WTC11 (cell line): ENCODE measurements around the gene TMUB2. TPM values are rescaled to one million over a fixed set of nuclear protein-coding genes. Genes with fewer than 3 reads are reported as not detected.

ENCODE experiments used
- ATAC-seq: fragments of 200-7000 bp; cut with Tn5 transposase; 2 replicates; pipeline ENCODE4 v1.10.0; 2021; ENCODE audit warnings: mild to moderate bottlenecking, moderate library complexity
- CTCF ChIA-PET: fragments of 300-600 bp; sonication (Branson Sonifier 250); formaldehyde crosslinking; loops from one replicate; lab custom pipeline; 2021; ENCODE audit warnings: antibody characterized with exemption; lab: Charles Lee
- POLR2A ChIA-PET: fragments of 350-600 bp; sonication (Branson Sonifier 250); formaldehyde crosslinking; loops from one replicate; lab custom pipeline; 2021; ENCODE audit warnings: antibody characterized with exemption; lab: Charles Lee
- DNase-seq: peaks from one replicate; pipeline ENCODE4 v3.0.0; 2021; ENCODE audit warnings: low spot score
- H3K27ac Mint-ChIP-seq: 2 replicates; pipeline ENCODE4 v1.8.0; 2021; ENCODE audit warnings: mixed read lengths
- H3K27me3 Mint-ChIP-seq: 2 replicates; pipeline ENCODE4 v1.8.0; 2021; ENCODE audit warnings: low read depth, mild to moderate bottlenecking, moderate library complexity, mixed read lengths
- H3K36me3 Mint-ChIP-seq: 2 replicates; pipeline ENCODE4 v1.8.0; 2021; ENCODE audit warnings: mixed read lengths
- H3K4me1 Mint-ChIP-seq: 2 replicates; pipeline ENCODE4 v1.8.0; 2022; ENCODE audit warnings: mixed read lengths
- H3K4me3 Mint-ChIP-seq: 2 replicates; pipeline ENCODE4 v1.8.0; 2021; ENCODE audit warnings: mild to moderate bottlenecking, moderate library complexity, mixed read lengths
- H3K9me3 Mint-ChIP-seq: 2 replicates; pipeline ENCODE4 v1.8.0; 2021; ENCODE audit warnings: mixed read lengths
- AR ChIP-seq: fragments of 250-450 bp; sonication (Bioruptor Pico); IDR thresholded peaks from 2 replicates; pipeline ENCODE4 v1.9.0; 2021; ENCODE audit warnings: mild to moderate bottlenecking
- ATF1 ChIP-seq: sonication (generic); formaldehyde crosslinking; IDR thresholded peaks from 2 replicates; pipeline ENCODE4 v1.8.1; 2023; ENCODE audit warnings: mild to moderate bottlenecking, moderate library complexity, missing genetic modification reagents
- ATF2 ChIP-seq: sonication (generic); formaldehyde crosslinking; IDR thresholded peaks from 2 replicates; pipeline ENCODE4 v1.8.1; 2022; ENCODE audit warnings: low read depth, missing genetic modification reagents, borderline replicate concordance
- CREM ChIP-seq: sonication (generic); formaldehyde crosslinking; IDR thresholded peaks from 2 replicates; pipeline ENCODE4 v1.8.1; 2022; ENCODE audit warnings: mild to moderate bottlenecking, missing genetic modification reagents, moderate library complexity
- GTF2I ChIP-seq: fragments of 250-450 bp; sonication (Bioruptor Pico); conservative IDR thresholded peaks from 2 replicates; pipeline ENCODE4 v1.4.0; 2021; ENCODE audit warnings: mild to moderate bottlenecking
- HMGA2 ChIP-seq: fragments of 250-450 bp; sonication (Bioruptor Pico); IDR thresholded peaks from 2 replicates; pipeline ENCODE4 v1.4.0; 2021; ENCODE audit warnings: mild to moderate bottlenecking, moderate library complexity
- HMGXB4 ChIP-seq: sonication (generic); formaldehyde crosslinking; IDR thresholded peaks from 2 replicates; pipeline ENCODE4 v1.8.1; 2023; ENCODE audit warnings: mild to moderate bottlenecking, moderate library complexity, missing genetic modification reagents
- IRF1 ChIP-seq: sonication (generic); formaldehyde crosslinking; IDR thresholded peaks from 2 replicates; pipeline ENCODE4 v1.8.0; 2023; ENCODE audit warnings: missing genetic modification reagents
- MAX ChIP-seq: sonication (generic); formaldehyde crosslinking; IDR thresholded peaks from 2 replicates; pipeline ENCODE4 v1.8.0; 2022; ENCODE audit warnings: mild to moderate bottlenecking, missing genetic modification reagents
- MYBL2 ChIP-seq: sonication (generic); formaldehyde crosslinking; IDR thresholded peaks from 2 replicates; pipeline ENCODE4 v1.8.1; 2023; ENCODE audit warnings: mild to moderate bottlenecking, moderate library complexity, missing genetic modification reagents
- TEAD1 ChIP-seq: sonication (generic); formaldehyde crosslinking; IDR thresholded peaks from 2 replicates; pipeline ENCODE4 v1.8.0; 2022; ENCODE audit warnings: mild to moderate bottlenecking, missing genetic modification reagents
- TEAD4 ChIP-seq: sonication (generic); formaldehyde crosslinking; IDR thresholded peaks from 2 replicates; pipeline ENCODE4 v1.8.0; 2022; ENCODE audit warnings: mild to moderate bottlenecking, missing genetic modification reagents
- ZNF219 ChIP-seq: sonication (generic); formaldehyde crosslinking; IDR thresholded peaks from 2 replicates; pipeline ENCODE4 v1.8.0; 2023; ENCODE audit warnings: missing genetic modification reagents, mild to moderate bottlenecking, borderline replicate concordance
- ZNF317 ChIP-seq: sonication (generic); formaldehyde crosslinking; IDR thresholded peaks from 2 replicates; pipeline ENCODE4 v1.8.1; 2023; ENCODE audit warnings: low read depth, mild to moderate bottlenecking, moderate library complexity, missing genetic modification reagents, borderline replicate concordance
- ZNF396 ChIP-seq: fragments of 250-450 bp; sonication (Bioruptor Pico); IDR thresholded peaks from 2 replicates; pipeline ENCODE4 v1.8.0; 2021; ENCODE audit warnings: mild to moderate bottlenecking, moderate library complexity, borderline replicate concordance
- ZNF416 ChIP-seq: fragments of 250-450 bp; sonication (Bioruptor Pico); IDR thresholded peaks from 2 replicates; pipeline ENCODE4 v1.9.0; 2021; ENCODE audit warnings: mild to moderate bottlenecking, inconsistent platforms
- ZNF425 ChIP-seq: fragments of 250-450 bp; sonication (Bioruptor Pico); conservative IDR thresholded peaks from 2 replicates; pipeline ENCODE4 v1.9.0; 2021; ENCODE audit warnings: mild to moderate bottlenecking
- ZNF512 ChIP-seq: sonication (generic); formaldehyde crosslinking; IDR thresholded peaks from 2 replicates; pipeline ENCODE4 v1.8.1; 2022; ENCODE audit warnings: missing genetic modification reagents, borderline replicate concordance
- total RNA-seq: library from RNA; stranded (reverse); gene quantifications from 3 replicates; pipeline ENCODE4 v1.2.3, GENCODE V29; 2021

TMUB2 gene
- total RNA-seq, 1 experiment from 2014 or later = 26.9 TPM

- POLR2A ChIA-PET = no interaction called here
- H3K4me1 Mint-ChIP-seq = peaks cover 25% of the 10 kb centered on the region
Measured at GRCh38 chr17:44197107-44197506, 10.3 kb downstream of the TMUB2 start.

GRCh38 chr17:44197980-44198720 lies 11.4 kb downstream of the TMUB2 start:
- ATAC-seq (no peak), DNase-seq (no peak)
- no peaks in the 10 kb centered on the region for H3K27me3 Mint-ChIP-seq
- ChIA-PET POLR2A (no interaction called here), CTCF (interaction anchor here (0.6 to 5.1 kb wide), 12 partner anchors 12 to 178 kb away, joined by 3 to 47 read pairs (median 4); partner anchors contain the start of genes ASB16, FAM171A2 and TMUB2)
- H3K36me3 Mint-ChIP-seq = peaks cover 38% of the 10 kb centered on the region
- peak overlapping the region; percentile 55 for H3K27ac Mint-ChIP-seq
- H3K9me3 Mint-ChIP-seq = no peaks in the 10 kb centered on the region
- peaks cover 15% of the 10 kb centered on the region for H3K4me1 Mint-ChIP-seq
- H3K4me3 Mint-ChIP-seq = peak overlapping the region; percentile 71
- no peak for TF ChIP-seq ZNF425 (CRISPR knock-in tag)
- no peak for TF ChIP-seq GTF2I
- TF ChIP-seq TEAD4 (CRISPR knock-in tag) = no peak
- TF ChIP-seq ZNF396 (CRISPR knock-in tag) = no peak
- TF ChIP-seq MYBL2 (CRISPR knock-in tag) = no peak
- no peak for TF ChIP-seq AR (CRISPR knock-in tag)

More at GRCh38 chr17:44197107-44197506, 10.3 kb downstream of the TMUB2 start:
- DNase-seq (no peak), ATAC-seq (no peak)
- H3K36me3 Mint-ChIP-seq = peaks cover 40% of the 10 kb centered on the region
- TF ChIP-seq ZNF317 (CRISPR knock-in tag) = no peak
- TF ChIP-seq ZNF416 (CRISPR knock-in tag) = no peak
- no peak for TF ChIP-seq HMGXB4
- TF ChIP-seq TEAD1 (CRISPR knock-in tag) = no peak
- no peak for TF ChIP-seq IRF1
- TF ChIP-seq CREM = no peak
- no peak for TF ChIP-seq ATF1 (CRISPR knock-in tag)
- no peak for TF ChIP-seq ATF2
- no peak for TF ChIP-seq ZNF219 (CRISPR knock-in tag)
- TF ChIP-seq MAX (CRISPR knock-in tag) = no peak
- no peak for TF ChIP-seq ZNF512 (CRISPR knock-in tag)
- no peak for TF ChIP-seq HMGA2
- no peaks in the 10 kb centered on the region for H3K27me3 Mint-ChIP-seq
- H3K4me3 Mint-ChIP-seq = no peak overlapping the region
- CTCF ChIA-PET = interaction anchor here (5.1 kb wide), 1 partner anchor 13 kb away, joined by 47 read pairs; no protein-coding TSS in a partner anchor
- peak overlapping the region; percentile 55; the same call in 1 of the 2 replicates for H3K27ac Mint-ChIP-seq
- no peaks in the 10 kb centered on the region for H3K9me3 Mint-ChIP-seq
